ENCODE data around the gene RPA1. TPM values are rescaled to one million over a fixed set of nuclear protein-coding genes. Genes with fewer than 3 reads are reported as not detected.

Gene RPA1
- total and polyA plus RNA-seq, 2 of the 8 experiments (the other 6 are each of a cell fraction or from before 2014, with no cell fraction given), result 79.1 to 194 TPM

DNA sequence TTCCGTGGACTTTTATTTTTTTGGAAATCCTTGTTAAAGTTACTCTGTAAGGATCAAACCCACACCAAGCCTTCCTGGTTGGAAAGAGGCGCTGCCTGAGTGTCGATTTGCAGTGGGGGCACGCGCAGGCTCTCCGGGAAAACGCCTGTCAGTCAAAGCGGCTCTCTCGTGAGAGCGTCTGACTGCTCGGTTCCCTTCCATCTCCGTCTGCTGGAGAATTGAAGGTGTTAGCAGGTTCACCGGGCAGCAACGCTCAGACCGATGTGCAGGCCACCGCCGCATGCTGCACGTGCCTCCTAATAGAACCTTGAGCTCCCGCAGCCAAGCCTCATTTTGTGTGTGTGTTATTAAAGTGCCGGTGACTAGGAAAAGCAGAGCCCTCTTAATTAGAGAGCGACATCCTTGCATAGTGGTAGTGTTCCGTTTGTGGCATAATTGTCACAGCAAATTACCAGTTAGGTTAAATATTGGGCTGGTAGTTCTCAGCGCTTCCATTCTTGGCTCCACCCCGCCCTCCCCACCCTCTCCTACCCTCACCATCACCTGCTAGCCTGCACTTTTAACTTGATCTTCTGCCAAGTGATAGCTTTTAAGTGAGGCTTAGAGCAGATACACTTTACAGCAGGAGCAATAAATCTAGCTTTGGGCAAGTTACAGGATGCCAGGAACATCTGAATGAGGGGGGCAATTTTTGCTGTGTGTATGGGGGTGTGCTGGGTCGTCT, 75.5 kb downstream of the RPA1 start:
- no peaks in the 10 kb centered on the region for H3K79me2 ChIP-seq (ENCODE audit: control insufficient read depth in 1 of 2, insufficient read depth in 2 of 2, low read length in 2 of 2)
- no peaks in the 10 kb centered on the region for H3K36me3 ChIP-seq (ENCODE audit: control insufficient read depth in 2 of 4, insufficient read depth in 4 of 4, low read length in 3 of 4)
- H3K14ac ChIP-seq (ENCODE audit: insufficient read length), result no peak overlapping the region
- ChIA-PET POLR2A (ENCODE audit: partially characterized antibody) (interaction anchor here (0.7 kb wide), 1 partner anchor 97 kb away, joined by 3 read pairs; no protein-coding TSS in a partner anchor), CTCF (ENCODE audit: partially characterized antibody) (interaction anchor here (0.8 to 3.1 kb wide), 7 partner anchors 14 to 136 kb away, joined by 3 to 15 read pairs (median 5); partner anchors contain the start of genes DPH1 and OVCA2)
- H3K27ac ChIP-seq (ENCODE audit: low read depth, low read length), result no peak overlapping the region
- no peak overlapping the region for H2BK5ac ChIP-seq (ENCODE audit: low read depth, low read length)
- no peak for FAIRE-seq
- no peak overlapping the region for H4K5ac ChIP-seq (ENCODE audit: insufficient read length, low read depth, low read length)
- H3K23me2 ChIP-seq (ENCODE audit: low read depth, low read length), result peaks cover 2% of the 10 kb centered on the region; the same call in 1 of the 2 replicates
- no peak overlapping the region for H3K4ac ChIP-seq (replicated peaks; ENCODE audit: insufficient read length, low read depth, low read length)
- H3K18ac ChIP-seq (ENCODE audit: extremely low read depth, low read length), result no peak overlapping the region
- H3K23ac ChIP-seq (ENCODE audit: insufficient read length), result no peak overlapping the region
- WGBS, 2 experiments (ENCODE audit: extremely low coverage in 1 of 2, insufficient coverage in 1 of 2, insufficient read length in 1 of 2, insufficient replicate concordance in 2 of 2, low coverage in 1 of 2, low lambda C conversion rate in 2 of 2, missing lambda C conversion rate in 1 of 2), result 72% methylated on average over 25 of the region's 25 CpGs; no CpG with 5 or more reads in 1 of the 2 experiments
- no peak overlapping the region for H2BK12ac ChIP-seq (ENCODE audit: low read depth, low read length)
- no peak overlapping the region for H4K8ac ChIP-seq (ENCODE audit: extremely low read depth, insufficient read depth, low read length)
- H4K20me1 ChIP-seq (replicated peaks in 1 of 2; ENCODE audit: control insufficient read depth in 1 of 2, insufficient read depth in 2 of 2, low read length in 2 of 2), result peaks cover 2 to 7% of the 10 kb centered on the region in 2 experiments
- H3K4me3 ChIP-seq (ENCODE audit: extremely low read depth in 1 of 4, insufficient read depth in 2 of 4, low read depth in 3 of 4, low read length in 4 of 4), result no peak overlapping the region
- H2AK5ac ChIP-seq (ENCODE audit: low read depth, low read length), result no peak overlapping the region
- H3K56ac ChIP-seq (replicated peaks; ENCODE audit: insufficient read length, low read depth, low read length), result no peak overlapping the region
- no peak overlapping the region for H2AFZ ChIP-seq (ENCODE audit: low read length)
- H3K9ac ChIP-seq (replicated peaks in 1 of 4; ENCODE audit: extremely low read depth in 1 of 4, low read depth in 3 of 4, low read length in 3 of 4), result no peak overlapping the region
- no peak overlapping the region for H2BK15ac ChIP-seq (ENCODE audit: low read length)
- DNase-seq (ENCODE audit: low read depth in 1 of 2, low spot score in 2 of 2), result no peak
- peaks cover 0 to 4% (median 3%) of the 10 kb centered on the region in 4 experiments; a peak in 3 of 7 replicates for H3K4me1 ChIP-seq (replicated peaks in 1 of 4; ENCODE audit: control insufficient read depth in 3 of 4, insufficient read depth in 4 of 4, low read length in 3 of 4)
- H3K27me3 ChIP-seq (replicated peaks in 1 of 4; ENCODE audit: control insufficient read depth in 3 of 4, extremely low read depth in 1 of 4, insufficient read depth in 3 of 4, low read length in 3 of 4), result peaks cover 37 to 62% (median 55%) of the 10 kb centered on the region in 4 experiments
- H2BK20ac ChIP-seq (ENCODE audit: low read length), result no peak overlapping the region
- no peaks in the 10 kb centered on the region for H3K9me3 ChIP-seq (ENCODE audit: insufficient read depth in 2 of 2, low read depth in 1 of 2, low read length in 1 of 2)
- H3K79me1 ChIP-seq (ENCODE audit: low read depth, low read length), result no peaks in the 10 kb centered on the region
- no peak overlapping the region for H2BK120ac ChIP-seq (replicated peaks; ENCODE audit: low read depth, low read length)
- no peak overlapping the region for H4K91ac ChIP-seq (replicated peaks; ENCODE audit: insufficient read length, low read length)
- no peak overlapping the region for H3K4me2 ChIP-seq (ENCODE audit: insufficient read depth in 1 of 2, low read depth in 2 of 2, low read length in 2 of 2)
- TF ChIP-seq GTF2F1 (IDR thresholded peaks at IDR 0.05; ENCODE audit: borderline replicate concordance, low read depth, low read length) (no peak), ASH2L (IDR thresholded peaks at IDR 0.05; ENCODE audit: low read length) (no peak), RAD21 (IDR thresholded peaks at IDR 0.05 in 1 of 2, conservative IDR thresholded peaks at IDR 0.05 in 1 of 2; ENCODE audit: low read depth in 2 of 2, low read length in 2 of 2) (no peak), KDM1A (IDR thresholded peaks at IDR 0.05; ENCODE audit: borderline replicate concordance, low read length) (no peak), NRF1 (IDR thresholded peaks at IDR 0.05; ENCODE audit: low read depth, low read length) (no peak), NANOG (IDR thresholded peaks at IDR 0.05; ENCODE audit: insufficient read depth, low read depth, low read length, poor library complexity, severe bottlenecking) (no peak)
- TF ChIP-seq, protein P1, sequence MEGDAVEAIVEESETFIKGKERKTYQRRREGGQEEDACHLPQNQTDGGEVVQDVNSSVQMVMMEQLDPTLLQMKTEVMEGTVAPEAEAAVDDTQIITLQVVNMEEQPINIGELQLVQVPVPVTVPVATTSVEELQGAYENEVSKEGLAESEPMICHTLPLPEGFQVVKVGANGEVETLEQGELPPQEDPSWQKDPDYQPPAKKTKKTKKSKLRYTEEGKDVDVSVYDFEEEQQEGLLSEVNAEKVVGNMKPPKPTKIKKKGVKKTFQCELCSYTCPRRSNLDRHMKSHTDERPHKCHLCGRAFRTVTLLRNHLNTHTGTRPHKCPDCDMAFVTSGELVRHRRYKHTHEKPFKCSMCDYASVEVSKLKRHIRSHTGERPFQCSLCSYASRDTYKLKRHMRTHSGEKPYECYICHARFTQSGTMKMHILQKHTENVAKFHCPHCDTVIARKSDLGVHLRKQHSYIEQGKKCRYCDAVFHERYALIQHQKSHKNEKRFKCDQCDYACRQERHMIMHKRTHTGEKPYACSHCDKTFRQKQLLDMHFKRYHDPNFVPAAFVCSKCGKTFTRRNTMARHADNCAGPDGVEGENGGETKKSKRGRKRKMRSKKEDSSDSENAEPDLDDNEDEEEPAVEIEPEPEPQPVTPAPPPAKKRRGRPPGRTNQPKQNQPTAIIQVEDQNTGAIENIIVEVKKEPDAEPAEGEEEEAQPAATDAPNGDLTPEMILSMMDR (IDR thresholded peaks at IDR 0.05; ENCODE audit: control extremely low read depth in 1 of 3, insufficient read depth in 1 of 3, low read depth in 1 of 3, low read length in 3 of 3), result no peak
- TF ChIP-seq, protein P2, sequence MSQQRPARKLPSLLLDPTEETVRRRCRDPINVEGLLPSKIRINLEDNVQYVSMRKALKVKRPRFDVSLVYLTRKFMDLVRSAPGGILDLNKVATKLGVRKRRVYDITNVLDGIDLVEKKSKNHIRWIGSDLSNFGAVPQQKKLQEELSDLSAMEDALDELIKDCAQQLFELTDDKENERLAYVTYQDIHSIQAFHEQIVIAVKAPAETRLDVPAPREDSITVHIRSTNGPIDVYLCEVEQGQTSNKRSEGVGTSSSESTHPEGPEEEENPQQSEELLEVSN (IDR thresholded peaks at IDR 0.05), result no peak

Measured in H1 (cell line).